Chondrocyte (in vitro differentiated cells): ENCODE data around the gene MAML2. TPM values are rescaled to one million over a fixed set of nuclear protein-coding genes. Genes with fewer than 3 reads are reported as not detected.
A peak's percentile ranks its signal among the peaks of the same experiment; 100 is the strongest.

Experiments used
- DNase-seq: peaks from one replicate; pipeline ENCODE4 v3.0.0; 2021; ENCODE audit warnings: mixed read lengths, low spot score
- H3K27ac Mint-ChIP-seq: one replicate; pipeline ENCODE4 v1.8.0; 2021; ENCODE audit warnings: mild to moderate bottlenecking, moderate library complexity, mixed read lengths; ENCODE audit not compliant: unreplicated experiment
- H3K27me3 Mint-ChIP-seq: 2 replicates; pipeline ENCODE4 v1.8.0; 2021; ENCODE audit warnings: low read depth, mixed read lengths
- H3K36me3 Mint-ChIP-seq: 2 replicates; pipeline ENCODE4 v1.8.0; 2021; ENCODE audit warnings: low read depth, mixed read lengths
- H3K4me1 Mint-ChIP-seq: 2 replicates; pipeline ENCODE4 v1.8.0; 2021; ENCODE audit warnings: low read depth, mild to moderate bottlenecking, mixed read lengths
- H3K4me3 Mint-ChIP-seq: one replicate; pipeline ENCODE4 v1.8.0; 2021; ENCODE audit warnings: mild to moderate bottlenecking, moderate library complexity, mixed read lengths; ENCODE audit not compliant: unreplicated experiment
- H3K9me3 Mint-ChIP-seq: 2 replicates; pipeline ENCODE4 v1.8.0; 2021; ENCODE audit warnings: low read depth, mixed read lengths
- CTCF ChIP-seq: fragments of 200-600 bp; sonication (generic); IDR thresholded peaks from 2 replicates; pipeline ENCODE4 v1.5.0; 2021; ENCODE audit warnings: antibody characterized with exemption, mild to moderate bottlenecking, moderate library complexity
- total RNA-seq: library from RNA; stranded (reverse); gene quantifications from 3 replicates; pipeline ENCODE4 v1.2.1, GENCODE V29; 2021

The MAML2 gene
- total RNA-seq, 1 donor from 2014 or later = 19.0 TPM

- Mint-ChIP-seq H3K4me1 (peaks cover 49% of the 10 kb centered on the region), H3K4me3 (no peak overlapping the region), H3K27ac (no peak overlapping the region), H3K36me3 (no peaks in the 10 kb centered on the region), H3K9me3 (no peaks in the 10 kb centered on the region), H3K27me3 (no peaks in the 10 kb centered on the region)
- TF ChIP-seq CTCF = no peak
- DNase-seq = no peak
Observed at GRCh38 chr11:96143041-96143521, 199.9 kb downstream of the MAML2 start.

- Mint-ChIP-seq H3K4me3 (no peak overlapping the region), H3K4me1 (peaks cover 47% of the 10 kb centered on the region)
- no peak for TF ChIP-seq CTCF
Observed at GRCh38 chr11:96141626-96142025, 201.4 kb downstream of the MAML2 start.

GRCh38 chr11:96139691-96140090, 203.3 kb downstream of the MAML2 start:
- H3K4me3 Mint-ChIP-seq = no peak overlapping the region
- no peaks in the 10 kb centered on the region for H3K9me3 Mint-ChIP-seq
- H3K4me1 Mint-ChIP-seq = peaks cover 47% of the 10 kb centered on the region
- no peaks in the 10 kb centered on the region for H3K27me3 Mint-ChIP-seq
- no peak for TF ChIP-seq CTCF
- H3K36me3 Mint-ChIP-seq = no peaks in the 10 kb centered on the region
- H3K27ac Mint-ChIP-seq = no peak overlapping the region
- DNase-seq = no peak

More at GRCh38 chr11:96141626-96142025, 201.4 kb downstream of the MAML2 start:
- Mint-ChIP-seq H3K27me3 (no peaks in the 10 kb centered on the region), H3K27ac (no peak overlapping the region), H3K9me3 (no peaks in the 10 kb centered on the region), H3K36me3 (no peaks in the 10 kb centered on the region)
- DNase-seq = no peak

- no peak for DNase-seq
- no peaks in the 10 kb centered on the region for H3K27me3 Mint-ChIP-seq
- no peak for TF ChIP-seq CTCF
- H3K4me1 Mint-ChIP-seq = peaks cover 34% of the 10 kb centered on the region
- H3K9me3 Mint-ChIP-seq = no peaks in the 10 kb centered on the region
- no peaks in the 10 kb centered on the region for H3K36me3 Mint-ChIP-seq
- H3K27ac Mint-ChIP-seq = peak overlapping the region; percentile 69
- H3K4me3 Mint-ChIP-seq = no peak overlapping the region
Observed at GRCh38 chr11:96137373-96137772, 205.6 kb downstream of the MAML2 start.

GRCh38 chr11:96136613-96137298, 206.2 kb downstream of the MAML2 start:
- Mint-ChIP-seq H3K27ac (peak overlapping the region; percentile 69), H3K4me3 (no peak overlapping the region), H3K27me3 (no peaks in the 10 kb centered on the region), H3K9me3 (no peaks in the 10 kb centered on the region), H3K4me1 (peaks cover 37% of the 10 kb centered on the region), H3K36me3 (no peaks in the 10 kb centered on the region)
- no peak for TF ChIP-seq CTCF
- DNase-seq = no peak
